Activated CD4-positive, alpha-beta T cell treated with anti-CD3 and anti-CD28 coated beads for 24 hours (primary cell): ENCODE data around the gene HOXD11.

Experiments
- DNase-seq, 2 donors: peaks; one replicate each; pipeline ENCODE4 v3.0.0-alpha.2; 2020; ENCODE audit warnings: low read depth in 2 of 2

HOXD11 gene

DNA sequence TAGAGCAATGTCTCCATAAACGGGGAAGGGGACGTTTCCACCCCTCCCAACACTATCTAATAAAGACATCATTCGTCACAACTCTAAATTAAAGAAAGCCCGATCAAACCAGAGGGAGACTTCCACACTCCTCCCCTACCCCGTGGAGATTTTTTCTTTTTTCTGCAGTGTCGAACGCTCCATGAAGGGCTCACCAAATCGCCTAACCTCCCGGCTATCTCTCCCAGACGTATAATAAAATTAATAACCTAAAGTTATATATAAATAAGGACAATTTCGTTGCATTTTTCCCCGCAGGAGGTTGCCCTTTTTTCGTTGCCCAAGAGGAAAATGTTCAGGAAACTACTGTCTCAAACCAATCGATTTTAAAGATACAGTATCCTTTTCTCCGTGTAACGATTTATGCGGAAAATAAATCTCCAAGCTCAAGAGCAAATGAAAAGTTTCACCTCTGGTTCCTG, 25.7 kb upstream of the HOXD11 start:
- DNase-seq = no peak

DNA sequence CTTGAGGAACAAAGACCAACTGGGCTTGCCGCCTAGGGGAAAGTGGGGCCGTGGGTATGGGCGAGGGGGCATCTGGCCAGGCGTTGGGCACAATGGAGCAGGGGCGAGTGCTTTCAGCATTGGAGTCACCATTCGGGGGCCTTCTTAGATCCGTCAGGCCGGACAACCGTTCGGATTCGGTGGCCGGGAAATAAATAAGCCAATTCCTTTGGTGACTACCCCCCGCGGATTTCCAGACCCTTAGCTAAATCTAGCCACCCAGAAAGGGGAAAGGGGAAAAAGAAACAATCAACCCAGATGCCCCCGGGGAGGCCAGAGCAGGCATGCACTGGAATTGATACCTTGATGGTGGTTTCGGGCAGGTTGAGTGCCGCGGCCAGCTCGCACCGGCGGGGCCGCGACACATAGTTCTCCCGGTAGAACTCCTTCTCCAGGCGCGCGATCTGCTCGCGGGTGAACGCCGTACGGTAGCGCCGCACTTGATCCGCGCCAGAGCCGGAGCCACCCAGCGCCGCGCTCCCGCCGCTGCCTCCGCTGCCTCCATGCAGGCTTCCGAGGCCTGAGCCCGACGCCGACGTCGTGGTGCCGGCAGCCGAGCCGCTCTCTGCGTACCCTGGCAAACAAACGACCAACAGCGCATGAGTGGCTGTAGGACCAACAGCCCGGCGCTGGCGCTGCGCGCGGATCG, 25.1 kb upstream of the HOXD11 start:
- no peak for DNase-seq

- no peak for DNase-seq
Observed at GRCh38 chr2:176082525-176082823, 24.6 kb upstream of the HOXD11 start.

DNA sequence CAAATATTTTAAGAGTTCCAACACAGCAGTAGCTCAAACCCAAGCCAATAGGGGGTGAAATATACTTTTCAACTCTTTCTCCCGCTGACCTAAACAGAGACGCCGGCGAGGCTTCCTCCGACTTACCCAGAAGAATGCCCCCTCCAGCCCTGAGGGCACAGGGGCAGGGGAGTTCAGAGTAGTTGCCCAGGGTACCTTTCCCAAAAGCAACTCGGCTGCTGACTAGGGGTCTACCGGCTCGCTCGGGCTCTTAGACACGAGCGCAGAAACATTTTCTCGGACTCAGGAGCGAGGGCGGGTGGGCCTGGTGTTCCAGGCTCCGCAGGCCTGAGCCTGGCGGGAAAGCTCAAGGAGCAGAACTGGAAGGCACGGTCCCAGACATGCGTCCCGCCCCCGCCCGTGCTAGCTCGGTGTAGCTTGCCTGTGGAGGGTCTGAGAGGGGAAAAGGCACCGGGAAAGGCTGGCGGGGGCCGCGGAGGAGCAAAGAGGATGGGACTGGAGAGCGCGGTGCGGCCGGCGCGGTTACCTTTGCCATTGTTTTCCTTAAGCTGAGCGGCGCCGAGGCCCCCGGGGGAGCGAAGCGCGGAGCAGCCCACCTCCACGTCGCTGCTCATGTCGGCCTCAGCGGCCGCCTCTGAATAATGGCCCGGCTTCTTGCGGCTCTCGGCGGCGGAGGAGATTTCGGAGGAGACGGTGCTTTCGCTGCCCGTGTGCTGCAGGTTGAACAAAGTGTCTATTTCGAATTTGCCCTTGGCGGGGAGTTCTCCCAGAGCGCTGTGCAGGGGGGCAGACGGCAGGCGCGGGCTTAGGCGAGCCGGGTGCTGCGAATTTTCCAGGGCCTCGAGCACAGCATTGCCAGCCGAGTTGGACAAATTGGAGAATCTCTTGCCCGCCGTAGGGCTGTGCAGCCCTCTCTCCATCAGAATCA, 24.0 kb upstream of the HOXD11 start:
- DNase-seq = no peak

GRCh38 chr2:176083796-176084261, 23.3 kb upstream of the HOXD11 start, which contains the start of gene EVX2:
TSS of gene EVX2 (minus strand) at chr2:176083962. CDS start at chr2:176083776, 186 bp downstream.
- DNase-seq = no peak

- DNase-seq = no peak
Observed at GRCh38 chr2:176084611-176085119, 22.4 kb upstream of the HOXD11 start.

GRCh38 chr2:176085120-176085788, 21.8 kb upstream of the HOXD11 start:
- no peak for DNase-seq

- DNase-seq = no peak
Observed at GRCh38 chr2:176085861-176086771, 21.0 kb upstream of the HOXD11 start.

DNA sequence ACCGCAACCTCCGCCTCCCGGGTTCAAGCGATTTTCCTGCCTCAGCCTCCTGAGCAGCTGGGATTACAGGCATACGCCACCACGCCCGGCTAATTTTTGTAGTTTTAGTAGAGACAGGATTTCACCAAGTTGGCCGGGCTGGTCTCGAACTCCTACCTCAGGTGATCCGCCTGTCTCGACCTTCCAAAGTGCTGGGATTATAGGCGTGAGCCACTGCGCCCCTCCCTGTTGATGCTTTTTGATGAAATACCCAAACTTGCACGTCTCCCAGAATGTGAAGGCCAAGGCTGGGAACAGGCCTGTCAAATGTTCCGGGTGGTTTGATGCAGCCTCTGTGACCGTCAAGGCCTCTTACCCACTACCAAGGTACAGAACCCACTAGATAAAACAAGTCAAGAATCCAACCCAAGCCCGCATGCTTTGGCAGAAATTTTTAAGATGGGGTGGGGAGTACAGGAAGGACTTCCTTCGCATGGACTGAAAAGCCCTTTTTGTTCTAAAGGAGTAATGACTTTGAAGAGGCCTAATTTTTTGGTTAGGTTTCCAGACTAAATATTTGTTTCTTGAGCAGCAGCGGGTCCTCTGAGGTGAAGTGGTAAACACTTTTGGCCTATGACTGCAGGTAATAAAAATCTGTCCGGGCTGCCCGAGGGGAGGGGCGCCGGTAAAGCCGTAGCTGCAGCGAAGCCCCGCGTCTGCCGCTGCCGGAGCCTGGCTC, 19.6 kb upstream of the HOXD11 start:
- no peak for DNase-seq

GRCh38 chr2:176088048-176088936, 18.8 kb upstream of the HOXD11 start:
- no peak for DNase-seq

DNA sequence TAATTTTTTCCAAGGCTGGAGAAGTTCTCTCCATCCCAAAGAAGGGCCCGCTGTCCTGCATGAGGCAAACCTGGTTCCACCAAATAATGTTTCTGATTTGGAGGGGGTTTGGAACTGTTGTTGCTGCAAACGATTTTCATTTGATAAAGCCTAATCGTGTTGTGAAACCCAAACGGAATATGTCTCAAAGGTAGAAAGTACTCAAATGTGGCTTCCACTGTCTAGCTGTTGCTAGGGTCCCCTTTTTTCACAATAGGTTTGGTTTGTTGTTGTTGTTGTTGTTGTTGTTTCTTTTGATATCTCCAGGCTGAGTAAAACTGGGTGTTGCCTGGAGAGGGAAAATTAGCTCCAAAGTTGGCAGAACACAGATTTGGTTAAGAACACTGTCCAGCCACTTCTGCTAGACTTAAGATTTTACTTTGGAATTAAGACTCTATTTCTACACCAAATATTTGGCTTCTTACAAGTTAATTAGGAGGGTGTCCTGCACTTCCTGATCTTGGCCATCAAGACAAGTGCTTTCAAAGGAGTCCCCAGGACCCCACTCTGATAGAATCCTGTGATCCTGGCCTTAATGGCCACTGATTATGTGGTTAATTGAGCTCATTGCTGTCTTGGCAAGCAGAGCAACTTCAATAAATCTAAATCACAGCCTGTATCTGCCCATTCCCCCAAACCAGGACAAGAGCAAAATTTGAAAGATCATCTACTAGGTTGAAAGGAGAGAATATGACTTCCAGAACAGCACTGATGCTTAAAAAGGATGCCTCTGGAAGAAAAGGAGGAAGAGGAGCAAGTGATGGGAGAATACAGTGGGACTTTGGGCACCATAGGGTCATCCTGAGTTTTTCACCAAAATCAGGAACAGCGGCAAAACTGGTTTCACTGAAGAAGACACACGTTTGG, 17.9 kb upstream of the HOXD11 start:
- no peak for DNase-seq

DNA sequence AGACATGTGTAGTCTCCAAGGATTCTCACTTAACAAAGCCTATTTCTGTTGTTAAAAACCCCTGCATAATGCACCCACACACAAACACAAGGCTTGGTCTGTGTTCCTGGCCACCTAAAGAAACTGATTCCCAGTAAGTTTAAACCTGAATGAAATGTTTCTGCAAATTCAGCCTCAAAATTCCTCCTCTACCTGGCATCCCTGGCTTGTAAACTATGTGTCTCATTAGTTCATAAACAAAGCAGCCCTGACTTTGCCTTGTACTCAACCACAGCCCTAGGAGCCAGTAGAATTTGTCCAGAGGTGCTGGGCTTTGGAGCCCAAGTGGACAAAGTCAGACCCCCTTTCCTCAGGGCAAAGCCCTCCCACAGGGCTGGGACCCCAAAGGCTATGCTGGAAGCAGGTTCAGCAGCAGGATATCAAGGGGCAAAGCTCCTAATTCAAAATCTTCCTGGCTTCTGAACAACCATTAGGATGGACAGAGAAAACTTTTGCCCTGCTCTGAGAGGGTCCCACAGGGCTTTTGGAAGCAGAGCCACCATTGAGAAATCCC, 17.2 kb upstream of the HOXD11 start:
- no peak for DNase-seq

GRCh38 chr2:176090862-176091261, 16.2 kb upstream of the HOXD11 start:
- no peak for DNase-seq

DNA sequence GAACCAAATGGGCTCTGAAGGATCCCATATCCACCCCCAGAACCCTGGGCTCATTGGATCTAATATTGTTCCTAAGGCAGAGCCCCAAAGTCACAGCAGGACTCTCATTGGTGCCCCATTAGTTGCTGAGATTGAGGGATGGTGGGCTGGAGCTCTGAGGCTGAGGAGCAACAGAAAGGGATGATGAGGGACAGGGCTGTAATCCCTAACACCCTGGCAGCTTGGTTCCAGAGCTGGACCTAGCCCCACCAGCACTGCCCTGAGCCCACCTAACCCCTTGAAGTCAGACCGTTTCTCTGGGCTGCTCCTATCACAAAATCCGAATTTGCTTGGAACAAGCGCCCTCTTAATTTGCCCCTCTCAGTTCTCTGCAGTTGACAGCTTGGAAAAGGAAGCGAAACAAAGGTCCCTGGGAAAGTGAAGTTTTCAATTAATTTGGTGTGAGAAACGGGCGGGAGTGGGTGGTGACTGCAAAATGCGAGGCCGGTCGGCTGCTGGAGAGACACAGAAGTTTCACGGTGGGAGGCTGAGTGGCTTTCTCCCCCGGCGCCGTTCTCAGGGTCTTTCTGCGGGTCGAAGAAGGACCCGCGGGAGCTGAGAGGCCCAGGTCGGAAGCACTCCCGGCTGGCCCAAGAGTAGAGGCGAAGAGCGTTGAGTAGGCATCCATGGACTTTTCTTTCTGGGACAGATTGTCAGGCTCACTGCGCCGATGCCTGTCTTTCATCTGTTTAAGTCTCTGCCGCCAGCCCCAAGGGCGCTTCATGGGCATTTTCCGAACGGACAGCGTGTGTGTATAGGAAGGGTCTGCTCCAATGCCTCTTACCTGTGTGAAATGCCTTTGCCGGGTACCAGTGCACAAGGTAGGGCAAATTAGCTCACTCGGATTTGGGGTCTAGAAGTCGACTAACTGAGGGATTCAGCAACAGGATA, 15.5 kb upstream of the HOXD11 start:
- DNase-seq = no peak

DNA sequence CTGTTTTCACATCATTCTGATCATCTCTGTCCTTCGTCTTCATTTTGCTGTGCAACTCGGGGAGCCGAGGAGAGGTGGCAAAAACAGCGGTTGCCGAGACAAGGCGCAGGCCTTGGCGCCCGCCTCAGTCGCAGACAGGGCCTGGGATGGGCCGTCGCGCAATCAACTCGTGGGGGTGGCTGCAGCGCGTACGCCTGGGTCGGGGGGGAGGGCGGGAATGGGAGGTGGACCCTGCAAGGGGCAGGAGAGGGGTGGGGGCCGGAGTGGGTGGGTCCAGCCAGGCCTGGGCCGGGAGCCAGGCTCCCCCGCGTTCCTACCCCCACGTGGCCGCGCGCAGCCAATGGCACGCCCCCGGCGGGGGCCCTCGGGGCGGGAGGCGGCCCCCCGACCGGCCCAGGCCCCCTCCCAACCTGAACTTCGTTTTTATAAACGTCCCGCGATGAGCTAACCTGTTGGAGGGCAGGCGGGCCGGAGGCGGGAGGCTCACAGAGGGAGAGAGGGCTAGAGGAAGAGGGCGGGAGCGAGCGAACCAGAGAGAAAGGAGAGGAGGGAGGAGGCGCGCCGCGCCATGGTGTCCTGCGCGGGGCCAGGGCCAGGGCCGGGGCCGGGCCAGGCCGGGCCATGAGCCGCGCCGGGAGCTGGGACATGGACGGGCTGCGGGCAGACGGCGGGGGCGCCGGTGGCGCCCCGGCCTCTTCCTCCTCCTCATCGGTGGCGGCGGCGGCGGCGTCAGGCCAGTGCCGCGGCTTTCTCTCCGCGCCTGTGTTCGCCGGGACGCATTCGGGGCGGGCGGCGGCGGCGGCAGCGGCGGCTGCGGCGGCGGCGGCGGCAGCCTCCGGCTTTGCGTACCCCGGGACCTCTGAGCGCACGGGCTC, 14.6 kb upstream of the HOXD11 start, which contains the start of gene HOXD13:
HOXD13 (plus strand) TSS at position 452 of the 875 bp plus-strand sequence; CDS start at position 622, 170 bp downstream.
- DNase-seq = no peak
